Measurements from ENCODE around the gene LBP.

Gene LBP

GRCh38 chr20:38421915-38422314, 75.6 kb downstream of the LBP start:
- Histone ChIP-seq H3F3A (ENCODE audit: insufficient read depth, low read length) (no peaks in the 10 kb centered on the region), H3K9me3 (ENCODE audit: low read length) (no peaks in the 10 kb centered on the region), H2AFZ (ENCODE audit: low read length) (no peak overlapping the region), H3K4me2 (ENCODE audit: low read length) (no peak overlapping the region), H3K4me1 (ENCODE audit: insufficient read depth, low read length, severe bottlenecking) (no peaks in the 10 kb centered on the region), H3K36me3 (ENCODE audit: insufficient read depth, low read length) (peaks cover 96% of the 10 kb centered on the region), H3K4me3 (ENCODE audit: low read depth, low read length, poor library complexity, severe bottlenecking) (no peak overlapping the region), H3K79me2 (ENCODE audit: insufficient read depth, low read length) (no peaks in the 10 kb centered on the region), H3K27me3 (ENCODE audit: insufficient read depth, low read length) (no peaks in the 10 kb centered on the region), H3K27ac (ENCODE audit: low read depth, low read length, poor library complexity, severe bottlenecking) (no peak overlapping the region), H3K9ac (ENCODE audit: low read length) (no peak overlapping the region), H4K20me1 (ENCODE audit: insufficient read depth, low read length) (0 out of 2 replicates have a peak, but pooled peaks cover 4% of the 10 kb centered on the region), H3K9me2 (ENCODE audit: low read depth, low read length) (no peaks in the 10 kb centered on the region)
- TF ChIP-seq, protein P1, sequence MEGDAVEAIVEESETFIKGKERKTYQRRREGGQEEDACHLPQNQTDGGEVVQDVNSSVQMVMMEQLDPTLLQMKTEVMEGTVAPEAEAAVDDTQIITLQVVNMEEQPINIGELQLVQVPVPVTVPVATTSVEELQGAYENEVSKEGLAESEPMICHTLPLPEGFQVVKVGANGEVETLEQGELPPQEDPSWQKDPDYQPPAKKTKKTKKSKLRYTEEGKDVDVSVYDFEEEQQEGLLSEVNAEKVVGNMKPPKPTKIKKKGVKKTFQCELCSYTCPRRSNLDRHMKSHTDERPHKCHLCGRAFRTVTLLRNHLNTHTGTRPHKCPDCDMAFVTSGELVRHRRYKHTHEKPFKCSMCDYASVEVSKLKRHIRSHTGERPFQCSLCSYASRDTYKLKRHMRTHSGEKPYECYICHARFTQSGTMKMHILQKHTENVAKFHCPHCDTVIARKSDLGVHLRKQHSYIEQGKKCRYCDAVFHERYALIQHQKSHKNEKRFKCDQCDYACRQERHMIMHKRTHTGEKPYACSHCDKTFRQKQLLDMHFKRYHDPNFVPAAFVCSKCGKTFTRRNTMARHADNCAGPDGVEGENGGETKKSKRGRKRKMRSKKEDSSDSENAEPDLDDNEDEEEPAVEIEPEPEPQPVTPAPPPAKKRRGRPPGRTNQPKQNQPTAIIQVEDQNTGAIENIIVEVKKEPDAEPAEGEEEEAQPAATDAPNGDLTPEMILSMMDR (IDR thresholded peaks at IDR 0.05; ENCODE audit: low read length): no peak

GRCh38 chr20:38423541-38423940, 77.3 kb downstream of the LBP start:
- H3K4me3 ChIP-seq (ENCODE audit: low read depth, low read length, poor library complexity, severe bottlenecking): no peak overlapping the region
- no peak overlapping the region for H2AFZ ChIP-seq (ENCODE audit: low read length)
- H3K9me2 ChIP-seq (ENCODE audit: low read depth, low read length): no peaks in the 10 kb centered on the region
- no peak overlapping the region for H3K27ac ChIP-seq (ENCODE audit: low read depth, low read length, poor library complexity, severe bottlenecking)
- no peak overlapping the region for H3K4me2 ChIP-seq (ENCODE audit: low read length)
- H3K79me2 ChIP-seq (ENCODE audit: insufficient read depth, low read length): no peaks in the 10 kb centered on the region
- H3F3A ChIP-seq (ENCODE audit: insufficient read depth, low read length): no peaks in the 10 kb centered on the region
- H3K9ac ChIP-seq (ENCODE audit: low read length): no peak overlapping the region
- no peaks in the 10 kb centered on the region for H3K27me3 ChIP-seq (ENCODE audit: insufficient read depth, low read length)
- peaks cover 100% of the 10 kb centered on the region for H3K36me3 ChIP-seq (ENCODE audit: insufficient read depth, low read length)
- H4K20me1 ChIP-seq (ENCODE audit: insufficient read depth, low read length): peaks cover 8% of the 10 kb centered on the region; the same call in 1 of the 2 replicates
- no peaks in the 10 kb centered on the region for H3K9me3 ChIP-seq (ENCODE audit: low read length)
- no peaks in the 10 kb centered on the region for H3K4me1 ChIP-seq (ENCODE audit: insufficient read depth, low read length, severe bottlenecking)
- TF ChIP-seq, protein P1 (IDR thresholded peaks at IDR 0.05; ENCODE audit: low read length): no peak
- no peak for TF ChIP-seq EZH2 (IDR thresholded peaks at IDR 0.05; ENCODE audit: borderline replicate concordance, low read length)

GRCh38 chr20:38424401-38424800, 78.1 kb downstream of the LBP start:
- H2AFZ ChIP-seq (ENCODE audit: low read length): no peak overlapping the region
- no peak overlapping the region for H3K27ac ChIP-seq (ENCODE audit: low read depth, low read length, poor library complexity, severe bottlenecking)
- no peak overlapping the region for H3K4me2 ChIP-seq (ENCODE audit: low read length)
- peaks cover 8% of the 10 kb centered on the region; the same call in 1 of the 2 replicates for H4K20me1 ChIP-seq (ENCODE audit: insufficient read depth, low read length)
- H3K4me1 ChIP-seq (ENCODE audit: insufficient read depth, low read length, severe bottlenecking): no peaks in the 10 kb centered on the region
- H3K9ac ChIP-seq (ENCODE audit: low read length): no peak overlapping the region
- H3K9me3 ChIP-seq (ENCODE audit: low read length): no peaks in the 10 kb centered on the region
- no peak overlapping the region for H3K4me3 ChIP-seq (ENCODE audit: low read depth, low read length, poor library complexity, severe bottlenecking)
- no peaks in the 10 kb centered on the region for H3K79me2 ChIP-seq (ENCODE audit: insufficient read depth, low read length)
- TF ChIP-seq, protein P1 (IDR thresholded peaks at IDR 0.05; ENCODE audit: low read length): no peak
- no peak for TF ChIP-seq EZH2 (IDR thresholded peaks at IDR 0.05; ENCODE audit: borderline replicate concordance, low read length)
- no peaks in the 10 kb centered on the region for H3K27me3 ChIP-seq (ENCODE audit: insufficient read depth, low read length)
- peaks cover 100% of the 10 kb centered on the region for H3K36me3 ChIP-seq (ENCODE audit: insufficient read depth, low read length)
- no peaks in the 10 kb centered on the region for H3K9me2 ChIP-seq (ENCODE audit: low read depth, low read length)
- no peaks in the 10 kb centered on the region for H3F3A ChIP-seq (ENCODE audit: insufficient read depth, low read length)

All from OCI-LY1 (cell line).